H1 (cell line): ENCODE measurements around the gene IL24. TPM values are rescaled to one million over a fixed set of nuclear protein-coding genes. Genes with fewer than 3 reads are reported as not detected.

Experiments used
- CTCF ChIA-PET: fragments of 300-600 bp; sonication (Branson Sonifier 250); formaldehyde crosslinking; loops from one replicate; lab custom pipeline; 2021; ENCODE audit not compliant: partially characterized antibody; lab: Charles Lee
- POLR2A ChIA-PET: fragments of 300-600 bp; sonication (Branson Sonifier 250); formaldehyde crosslinking; loops from one replicate; lab custom pipeline; 2021; ENCODE audit warnings: inconsistent platforms; ENCODE audit not compliant: partially characterized antibody; lab: Charles Lee
- DNase-seq, 2 experiments: peaks; one replicate each; pipeline versions ENCODE4 v3.0.0 to v3.0.0-alpha.2; 2010 to 2022; ENCODE audit warnings: low spot score in 2 of 2, low read depth in 1 of 2, mixed read lengths in 1 of 2
- FAIRE-seq: peaks from 2 replicates; lab custom pipeline; 2011; peaks lifted over from hg19 to GRCh38; lab: Jason Lieb, UNC
- H2AFZ ChIP-seq: 2 replicates; pipeline ENCODE4 v1.8.1; 2012; ENCODE audit warnings: low read length, inconsistent platforms
- H2AK5ac ChIP-seq: 2 replicates; pipeline ENCODE4 v1.6.1; 2013; ENCODE audit warnings: low read depth, low read length
- H2BK120ac ChIP-seq: replicated peaks from 2 replicates; pipeline ENCODE3; 2013; ENCODE audit warnings: low read depth, low read length, inconsistent platforms
- H2BK12ac ChIP-seq: 2 replicates; pipeline ENCODE4 v1.6.1; 2013; ENCODE audit warnings: low read depth, low read length
- H2BK15ac ChIP-seq: 2 replicates; pipeline ENCODE4 v1.6.1; 2013; ENCODE audit warnings: low read length
- H2BK20ac ChIP-seq: 2 replicates; pipeline ENCODE4 v1.6.1; 2013; ENCODE audit warnings: low read length
- H2BK5ac ChIP-seq: 2 replicates; pipeline ENCODE4 v1.6.1; 2013; ENCODE audit warnings: low read depth, low read length
- H3K14ac ChIP-seq: 2 replicates; pipeline ENCODE4 v1.6.1; 2013; ENCODE audit warnings: inconsistent platforms; ENCODE audit not compliant: insufficient read length
- H3K18ac ChIP-seq: 2 replicates; pipeline ENCODE4 v1.6.1; 2013; ENCODE audit warnings: low read length; ENCODE audit errors: extremely low read depth
- H3K23ac ChIP-seq: 2 replicates; pipeline ENCODE4 v1.6.1; 2013; ENCODE audit warnings: inconsistent platforms; ENCODE audit not compliant: insufficient read length
- H3K23me2 ChIP-seq: 2 replicates; pipeline ENCODE4 v1.6.1; 2013; ENCODE audit warnings: low read depth, low read length
- H3K27ac ChIP-seq: 2 replicates; pipeline ENCODE4 v1.6.1; 2011; ENCODE audit warnings: low read depth, low read length, inconsistent platforms
- H3K27me3 ChIP-seq, 4 experiments: replicated peaks in 1 of 4; 1 replicate in 1 of 4; 2 replicates in 3 of 4; pipeline versions ENCODE4 v1.6.1 to v1.8.1; 2011 to 2013; ENCODE audit warnings: low read length in 3 of 4, mild to moderate bottlenecking in 3 of 4, inconsistent platforms in 2 of 4, mixed read lengths in 2 of 4, moderate library complexity in 1 of 4; ENCODE audit not compliant: control insufficient read depth in 3 of 4, insufficient read depth in 3 of 4; ENCODE audit errors: extremely low read depth in 1 of 4
- H3K36me3 ChIP-seq, 4 experiments: 2 replicates each; pipeline versions ENCODE4 v1.6.1 to v1.8.1; 2011 to 2013; ENCODE audit warnings: mild to moderate bottlenecking in 4 of 4, low read length in 3 of 4, moderate library complexity in 2 of 4, control low read depth in 1 of 4, inconsistent platforms in 1 of 4; ENCODE audit not compliant: insufficient read depth in 4 of 4, control insufficient read depth in 2 of 4
- H3K4ac ChIP-seq: replicated peaks from 2 replicates; pipeline ENCODE3; 2013; ENCODE audit warnings: low read length, low read depth, mixed read lengths, inconsistent platforms; ENCODE audit not compliant: insufficient read length
- H3K4me1 ChIP-seq, 4 experiments: replicated peaks in 1 of 4; 1 replicate in 1 of 4; 2 replicates in 3 of 4; pipeline versions ENCODE4 v1.6.1 to v1.8.1; 2011 to 2013; ENCODE audit warnings: low read length in 3 of 4, inconsistent platforms in 2 of 4, mixed read lengths in 1 of 4; ENCODE audit not compliant: insufficient read depth in 4 of 4, control insufficient read depth in 3 of 4
- H3K4me2 ChIP-seq, 2 experiments: 2 replicates each; pipeline versions ENCODE4 v1.6.1 to v1.8.1; 2011 to 2013; ENCODE audit warnings: low read depth in 2 of 2, low read length in 2 of 2, control low read depth in 1 of 2, inconsistent platforms in 1 of 2, mild to moderate bottlenecking in 1 of 2; ENCODE audit not compliant: insufficient read depth in 1 of 2
- H3K4me3 ChIP-seq, 4 experiments: fragments of 200-600, 300-600 bp in 1 of 4; sonication (generic), shearing (Covaris generic), sonication (Bioruptor Twin) in 1 of 4; 2 replicates each; pipeline versions ENCODE4 v1.5.1 to v1.8.1; 2011 to 2016; ENCODE audit warnings: low read length in 4 of 4, low read depth in 3 of 4, control low read depth in 2 of 4, inconsistent platforms in 2 of 4, mild to moderate bottlenecking in 2 of 4, mixed read lengths in 1 of 4, moderate library complexity in 1 of 4; ENCODE audit not compliant: insufficient read depth in 2 of 4; ENCODE audit errors: extremely low read depth in 1 of 4
- H3K56ac ChIP-seq: replicated peaks from 2 replicates; pipeline ENCODE3; 2013; ENCODE audit warnings: low read depth, mild to moderate bottlenecking, mixed read lengths, low read length, inconsistent platforms; ENCODE audit not compliant: insufficient read length
- H3K79me1 ChIP-seq: 2 replicates; pipeline ENCODE4 v1.6.1; 2013; ENCODE audit warnings: low read depth, low read length, control low read depth
- H3K79me2 ChIP-seq, 2 experiments: 2 replicates each; pipeline versions ENCODE4 v1.6.1 to v1.8.1; 2012 to 2013; ENCODE audit warnings: low read length in 2 of 2, mild to moderate bottlenecking in 2 of 2, inconsistent platforms in 1 of 2; ENCODE audit not compliant: insufficient read depth in 2 of 2, control insufficient read depth in 1 of 2
- H3K9ac ChIP-seq, 4 experiments: replicated peaks in 1 of 4; 1 replicate in 1 of 4; 2 replicates in 3 of 4; pipeline versions ENCODE4 v1.6.1 to v1.8.1; 2011 to 2013; ENCODE audit warnings: low read depth in 3 of 4, low read length in 3 of 4, control low read depth in 2 of 4, mild to moderate bottlenecking in 2 of 4, moderate library complexity in 2 of 4, inconsistent platforms in 1 of 4; ENCODE audit errors: extremely low read depth in 1 of 4
- H3K9me3 ChIP-seq, 2 experiments: 2 replicates each; pipeline versions ENCODE4 v1.6.1 to v1.8.1; 2012 to 2013; ENCODE audit warnings: mild to moderate bottlenecking in 2 of 2, moderate library complexity in 2 of 2, control low read depth in 1 of 2, inconsistent platforms in 1 of 2, low read depth in 1 of 2, low read length in 1 of 2, mixed read lengths in 1 of 2; ENCODE audit not compliant: insufficient read depth in 2 of 2
- H4K20me1 ChIP-seq, 2 experiments: replicated peaks in 1 of 2; 2 replicates each; pipeline versions ENCODE3 to v1.8.1; 2011 to 2013; ENCODE audit warnings: inconsistent platforms in 2 of 2, low read length in 2 of 2, mild to moderate bottlenecking in 1 of 2; ENCODE audit not compliant: insufficient read depth in 2 of 2, control insufficient read depth in 1 of 2
- H4K5ac ChIP-seq: 2 replicates; pipeline ENCODE4 v1.6.1; 2013; ENCODE audit warnings: low read length, low read depth, mixed read lengths, inconsistent platforms; ENCODE audit not compliant: insufficient read length
- H4K8ac ChIP-seq: 2 replicates; pipeline ENCODE4 v1.8.0; 2013; ENCODE audit warnings: mild to moderate bottlenecking, moderate library complexity, low read length, inconsistent platforms; ENCODE audit not compliant: insufficient read depth; ENCODE audit errors: extremely low read depth
- H4K91ac ChIP-seq: replicated peaks from 2 replicates; pipeline ENCODE3; 2013; ENCODE audit warnings: low read length, mixed read lengths, inconsistent platforms; ENCODE audit not compliant: insufficient read length
- ASH2L ChIP-seq: fragments of 200-600, 300-600 bp; sonication (generic); IDR thresholded peaks from one replicate; pipeline ENCODE4 v1.7.1; 2017; ENCODE audit warnings: low read length
- CBX8 ChIP-seq: fragments of 300-800, 300-1000 bp; sonication (generic); IDR thresholded peaks from 2 replicates; pipeline ENCODE4 v1.7.1; 2016; ENCODE audit warnings: low read depth, low read length, borderline replicate concordance
- CHD1 ChIP-seq: IDR thresholded peaks from 2 replicates; pipeline ENCODE4 v1.6.1; 2012; ENCODE audit warnings: low read depth, low read length, improper control_type of control experiment
- EZH2 ChIP-seq: fragments of 200-600 bp; sonication (generic); IDR thresholded peaks from 2 replicates; pipeline ENCODE4 v1.7.1; 2012; ENCODE audit warnings: low read depth, mild to moderate bottlenecking, moderate library complexity, low read length, inconsistent platforms; ENCODE audit not compliant: severe bottlenecking
- GABPA ChIP-seq: IDR thresholded peaks from 2 replicates; pipeline ENCODE4 v1.6.1; 2011; ENCODE audit warnings: mild to moderate bottlenecking, low read length, moderate library complexity, borderline replicate concordance; ENCODE audit not compliant: insufficient read depth
- JUN ChIP-seq: IDR thresholded peaks from 2 replicates; pipeline ENCODE4 v1.6.1; 2011; ENCODE audit warnings: low read depth, mild to moderate bottlenecking, improper control_type of control experiment, low read length
- KDM4A ChIP-seq: IDR thresholded peaks from one replicate; pipeline ENCODE4 v1.7.1; 2012; ENCODE audit warnings: low read depth, mild to moderate bottlenecking, moderate library complexity, low read length, inconsistent platforms; ENCODE audit not compliant: severe bottlenecking
- WGBS, 2 experiments: shearing (Covaris generic) in 1 of 2; methylation state at CpG; one replicate each; pipeline versions ENCODE4 v1.1.6 to v1.1.7; 2013 to 2015; ENCODE audit warnings: low lambda C conversion rate in 2 of 2, mixed read lengths in 2 of 2, inconsistent platforms in 1 of 2, low coverage in 1 of 2, missing lambda C conversion rate in 1 of 2; ENCODE audit not compliant: insufficient replicate concordance in 2 of 2, insufficient coverage in 1 of 2, insufficient read length in 1 of 2; ENCODE audit errors: extremely low coverage in 1 of 2, missing lambda C conversion rate in 1 of 2; 5-methylcytosine and 5-hydroxymethylcytosine counted together
- polyA plus RNA-seq, 7 experiments: library from polyadenylated mRNA; depleted of rRNA in 3 of 7; stranded (reverse) in 5 of 7; unstranded in 2 of 7; fragments of >200 nt in 5 of 7; fragments of 200-250 nt in 2 of 7; gene quantifications; 1 replicate in 5 of 7; 2 replicates in 1 of 7; 4 replicates in 1 of 7; pipeline versions ENCODE4 v1.2.1 to v1.2.3, GENCODE V29; 2011 to 2013; ENCODE audit warnings: missing spikeins in 2 of 7, mixed read lengths in 2 of 7
- total RNA-seq: library from RNA; stranded (reverse); fragmentation: NEBNext Ultra II Directional; extraction: Animal tissue kit (Norgen Biotek cat#: 25700); gene quantifications from 2 replicates; pipeline ENCODE4 v1.2.1, GENCODE V29; 2021

Gene IL24
- total and polyA plus RNA-seq, 2 of the 8 experiments (the other 6 are each of a cell fraction or from before 2014, with no cell fraction given), result not detected

- Histone ChIP-seq H2AK5ac (no peak overlapping the region), H3K27ac (no peak overlapping the region), H2BK120ac (no peak overlapping the region), H2BK15ac (peak overlapping the region; percentile 34; the same call in 1 of the 2 replicates), H4K91ac (no peak overlapping the region), H4K5ac (no peak overlapping the region), H3K23me2 (peaks cover 8% of the 10 kb centered on the region; the same call in 1 of the 2 replicates), H3K36me3 (no peaks in the 10 kb centered on the region), H4K8ac (no peak overlapping the region), H3K9ac (no peak overlapping the region), H3K14ac (no peak overlapping the region), H2BK5ac (no peak overlapping the region), H3K23ac (no peak overlapping the region), H3K79me1 (no peaks in the 10 kb centered on the region), H3K79me2 (no peaks in the 10 kb centered on the region), H4K20me1 (no peaks in the 10 kb centered on the region), H2AFZ (peak overlapping the region; percentile 82), H2BK12ac (peak overlapping the region; percentile 11; the same call in 1 of the 2 replicates), H3K4me2 (peak overlapping the region; percentile 87 to 91), H2BK20ac (no peak overlapping the region), H3K27me3 (peaks cover 9 to 34% (median 29%) of the 10 kb centered on the region in 4 experiments), H3K4me3 (peak overlapping the region; percentile 36 to 70 (median 60)), H3K4ac (no peak overlapping the region), H3K9me3 (no peaks in the 10 kb centered on the region), H3K4me1 (peaks cover 0 to 7% (median 3%) of the 10 kb centered on the region in 4 experiments; a peak in 4 of 7 replicates), H3K56ac (no peak overlapping the region), H3K18ac (no peak overlapping the region; the same call in 1 of the 2 replicates)
- 21% methylated on average over 14 of the region's 14 CpGs; no CpG with 5 or more reads in 1 of the 2 experiments for WGBS, 2 experiments
- TF ChIP-seq CBX8 (no peak), GABPA (no peak), ASH2L (peak; percentile 42), KDM4A (peak; percentile 75), JUN (no peak), CHD1 (no peak), EZH2 (peak; percentile 44)
- peak in 1 of 2 experiments; percentile 63 for DNase-seq
- CTCF ChIA-PET, result interaction anchor here (1.0 to 6.5 kb wide), 31 partner anchors 8 to 246 kb away, joined by 3 to 63 read pairs (median 7); partner anchors contain the start of genes FCMR, IL20 and IL24
- FAIRE-seq, result no peak
- POLR2A ChIA-PET, result interaction anchor here (0.8 to 1.7 kb wide), 2 partner anchors 9 to 14 kb away, joined by 3 to 4 read pairs; no protein-coding TSS in a partner anchor
Observed at GRCh38 chr1:206909883-206910318, 12.7 kb downstream of the IL24 start.
